Measurements from ENCODE around the gene CCL22. TPM values are rescaled to one million over a fixed set of nuclear protein-coding genes. Genes with fewer than 3 reads are reported as not detected.

Gene CCL22
- total RNA-seq, 1 experiment from 2014 or later: 0.66 TPM

- Histone ChIP-seq H3K36me3 (ENCODE audit: control insufficient read depth in 1 of 2, insufficient read depth in 2 of 2, low read length in 2 of 2) (no peaks in the 10 kb centered on the region), H3K4me2 (ENCODE audit: low read length) (no peak overlapping the region), H3K9me2 (ENCODE audit: insufficient read depth) (no peaks in the 10 kb centered on the region), H3K9me3 (ENCODE audit: control insufficient read depth in 1 of 2, insufficient read depth in 1 of 2, low read depth in 1 of 2, low read length in 2 of 2) (no peaks in the 10 kb centered on the region), H3K79me2 (ENCODE audit: insufficient read depth, low read length) (no peaks in the 10 kb centered on the region), H3K27me3 (ENCODE audit: insufficient read depth, low read length) (0 out of 2 replicates have a peak, but pooled peaks cover 3% of the 10 kb centered on the region), H3K4me1 (ENCODE audit: control insufficient read depth in 1 of 2, insufficient read depth in 2 of 2, low read length in 2 of 2) (peaks cover 0 to 17% of the 10 kb centered on the region in 2 experiments; a peak in 2 of 4 replicates), H3K27ac (ENCODE audit: low read depth, low read length) (no peak overlapping the region), H2AFZ (ENCODE audit: low read depth, low read length, poor library complexity, severe bottlenecking) (no peak overlapping the region), H3K9ac (ENCODE audit: low read length) (no peak overlapping the region), H3K4me3 (replicated peaks in 1 of 2; ENCODE audit: low read depth in 1 of 2, low read length in 2 of 2) (no peak overlapping the region), H4K20me1 (ENCODE audit: insufficient read depth) (no peaks in the 10 kb centered on the region)
- POLR2A ChIA-PET: no interaction called here
- intact Hi-C loops (cut with micrococcal nuclease): no loop called here
- no peak for ATAC-seq
- BruUV-seq (replicated peaks): no TSS peak
- TF ChIP-seq ELF1 (IDR thresholded peaks at IDR 0.05; ENCODE audit: borderline replicate concordance, low read depth) (no peak), SIN3A (IDR thresholded peaks at IDR 0.05; ENCODE audit: low read depth) (no peak), ZFX (IDR thresholded peaks at IDR 0.05) (no peak), EZH2phosphoT487 (IDR thresholded peaks at IDR 0.05; ENCODE audit: borderline replicate concordance) (no peak), RAD21 (IDR thresholded peaks at IDR 0.05; ENCODE audit: low read depth) (no peak), TCF7L2 (IDR thresholded peaks at IDR 0.05; ENCODE audit: borderline replicate concordance, extremely low read depth, insufficient read depth, insufficient read length) (no peak), REST (IDR thresholded peaks at IDR 0.05; ENCODE audit: low read depth) (no peak)
- TF ChIP-seq, protein P1, sequence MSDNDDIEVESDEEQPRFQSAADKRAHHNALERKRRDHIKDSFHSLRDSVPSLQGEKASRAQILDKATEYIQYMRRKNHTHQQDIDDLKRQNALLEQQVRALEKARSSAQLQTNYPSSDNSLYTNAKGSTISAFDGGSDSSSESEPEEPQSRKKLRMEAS (IDR thresholded peaks at IDR 0.05): no peak
- DNase-seq (ENCODE audit: low read depth, low spot score): no peak
- CTCF ChIA-PET: no interaction called here
- RAD21 ChIA-PET (ENCODE audit: low non-redundant PET in 1 of 2, low total read pairs in 2 of 2, uncharacterized antibody in 2 of 2, unreplicated experiment in 2 of 2): no interaction called here
Observed at GRCh38 chr16:57385083-57385482, 26.5 kb downstream of the CCL22 start.
